HG02588 (cell line): ENCODE measurements around the gene SART3.
"Not testable (repeated sequence)": the region's sequence is repeated elsewhere in the genome, so short reads cannot be mapped to it uniquely, and the experiment has no call there.

Experiments used
- ATAC-seq: cut with Tn5 transposase; IDR thresholded peaks from one replicate; pipeline ENCODE4 v1.9.1; 2021; ENCODE audit warnings: mild to moderate bottlenecking, moderate library complexity; ENCODE audit not compliant: unreplicated experiment

Gene SART3

GRCh38 chr12:108598553-108599250, 37.7 kb upstream of the SART3 start:
- ATAC-seq: no peak

GRCh38 chr12:108597559-108598471, 36.8 kb upstream of the SART3 start, which contains the start of gene TMEM119:
TMEM119 (minus strand) TSS chr12:108598084; CDS start chr12:108592383, 5,701 bp downstream.
- ATAC-seq: no peak

GRCh38 chr12:108596854-108597558, 36.0 kb upstream of the SART3 start:
- ATAC-seq: no peak

- no peak for ATAC-seq
Measured at GRCh38 chr12:108595711-108596647, 35.0 kb upstream of the SART3 start.

- ATAC-seq: no peak
Measured at GRCh38 chr12:108594960-108595710, 34.2 kb upstream of the SART3 start.

GRCh38 chr12:108594323-108594903, 33.4 kb upstream of the SART3 start:
- ATAC-seq: no peak

- no peak for ATAC-seq
Measured at GRCh38 chr12:108592033-108592909, 31.3 kb upstream of the SART3 start.

GRCh38 chr12:108591267-108591980, 30.5 kb upstream of the SART3 start:
- no peak for ATAC-seq

GRCh38 chr12:108590463-108590862, 29.5 kb upstream of the SART3 start:
- ATAC-seq: not testable (repeated sequence)

- no peak for ATAC-seq
Measured at GRCh38 chr12:108589840-108590229, 28.9 kb upstream of the SART3 start.

GRCh38 chr12:108589028-108589839, 28.3 kb upstream of the SART3 start:
- no peak for ATAC-seq

GRCh38 chr12:108587826-108588225, 26.9 kb upstream of the SART3 start:
- ATAC-seq: no peak

- no peak for ATAC-seq
Measured at GRCh38 chr12:108586306-108586705, 25.3 kb upstream of the SART3 start.

GRCh38 chr12:108585864-108586263, 24.9 kb upstream of the SART3 start:
- ATAC-seq: no peak

- no peak for ATAC-seq
Measured at GRCh38 chr12:108584456-108585065, 23.6 kb upstream of the SART3 start.

- ATAC-seq: no peak
Measured at GRCh38 chr12:108583991-108584390, 23.0 kb upstream of the SART3 start.
